Stimulated activated CD4-positive, alpha-beta T cell treated with anti-CD3 and anti-CD28 coated beads, TNF-alpha, amount 100 ng/mL, for 4 hours (primary cell): Measurements from ENCODE around the gene DSC3.

Experiments used
- DNase-seq, 3 experiments: peaks; one replicate each; pipeline ENCODE4 v3.0.0-alpha.2; 2020; ENCODE audit warnings: low read depth in 3 of 3

Gene DSC3

DNA sequence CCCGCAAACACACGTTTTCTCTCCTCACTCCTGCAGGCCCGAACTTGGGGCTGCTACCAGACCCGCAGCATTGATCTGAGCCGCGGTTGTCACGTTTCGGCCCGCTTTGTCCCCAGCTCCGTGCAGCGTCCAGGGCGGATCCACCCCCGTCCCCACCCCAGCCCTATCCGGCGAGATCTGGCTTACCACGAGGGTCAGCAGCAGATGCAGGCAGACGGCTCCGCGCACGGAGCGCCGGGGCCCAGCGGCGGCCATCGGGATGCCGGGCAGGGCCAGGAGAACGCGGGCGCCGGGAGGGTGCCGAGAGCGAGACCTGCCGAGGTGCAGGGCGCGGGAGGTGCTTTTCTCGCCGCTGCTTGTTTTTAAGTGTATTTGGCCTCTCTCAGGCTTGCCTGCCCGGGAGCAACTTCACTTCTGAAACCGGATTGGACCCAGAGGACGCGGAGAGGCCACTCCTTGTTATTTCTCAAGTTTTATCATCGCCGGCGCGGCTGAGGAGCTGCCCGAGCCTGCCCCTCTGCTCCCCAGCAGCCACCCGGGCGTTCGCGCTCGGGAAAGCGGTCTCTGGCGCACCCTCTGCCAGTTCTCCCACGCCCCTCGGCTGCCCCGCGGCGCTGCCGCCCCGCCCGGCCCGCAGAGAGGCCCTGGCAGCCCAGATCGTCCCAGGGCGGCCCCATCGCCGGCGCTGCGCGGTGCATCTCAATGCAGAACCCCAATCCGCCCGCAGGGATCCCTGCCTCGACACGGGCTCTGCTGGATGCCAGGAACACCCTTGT is at the start of gene DSC3:
Gene DSC3 (minus strand): TSS at position 337 of the 776 bp plus-strand sequence. CDS start 82 bp downstream, at position 255.
- DNase-seq, result no peak

DNA sequence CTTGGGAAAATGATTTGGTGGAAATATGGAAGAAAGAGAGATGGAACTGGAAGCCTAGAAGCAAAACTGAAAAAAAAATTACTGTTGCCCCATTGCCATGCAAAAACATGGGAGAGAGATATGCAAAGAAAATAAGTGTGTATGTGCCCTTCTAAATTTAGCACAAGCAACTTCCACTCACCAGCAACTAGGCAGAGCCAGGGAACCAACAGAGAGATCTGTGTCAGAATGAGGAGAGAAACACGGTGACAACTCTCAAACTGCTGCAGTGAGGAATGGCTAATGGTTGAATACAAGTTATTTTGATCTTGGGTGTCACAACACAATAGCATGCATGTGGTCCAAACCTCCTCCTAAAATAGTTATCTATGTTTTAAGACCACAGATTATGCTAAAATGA is 48.8 kb upstream of the DSC3 start:
- no peak for DNase-seq

DNA sequence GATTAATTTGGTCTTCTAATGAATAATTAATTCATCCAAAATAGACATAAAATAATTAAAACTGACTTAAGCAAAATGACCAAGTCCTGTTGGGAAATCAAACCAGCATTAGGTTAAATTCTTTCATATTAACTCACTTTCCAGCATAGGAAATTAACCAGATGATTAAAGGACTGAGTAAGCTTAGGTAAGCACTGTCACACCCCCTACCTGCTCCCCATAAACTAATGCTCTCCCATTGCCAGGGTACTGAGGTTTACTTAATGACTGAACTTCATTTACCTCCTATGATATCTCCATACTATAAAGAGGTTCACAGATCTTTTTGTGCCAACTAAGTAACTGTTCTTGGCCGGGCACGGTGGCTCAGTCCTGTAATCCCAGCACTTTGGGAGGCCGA is 46.0 kb upstream of the DSC3 start:
- DNase-seq, result no peak

DNA sequence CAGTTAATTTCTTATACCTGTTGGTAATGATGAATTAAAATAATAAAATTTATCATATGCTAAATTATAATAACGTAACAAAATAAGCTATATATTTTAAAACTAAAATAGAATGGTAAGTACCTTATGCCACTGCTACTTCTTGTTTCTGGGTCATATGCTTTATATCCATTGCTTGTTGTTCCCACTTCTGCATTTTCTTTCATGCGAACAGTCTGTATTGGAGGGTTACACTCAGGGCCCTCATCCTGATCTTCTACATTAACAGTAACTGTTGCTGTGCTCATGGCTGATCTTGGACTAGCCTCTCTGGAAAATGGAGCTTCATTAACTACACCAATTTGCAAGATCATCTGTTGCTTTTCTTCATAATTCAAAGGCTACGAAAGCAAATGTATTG is 37.4 kb upstream of the DSC3 start:
- no peak for DNase-seq

DNA sequence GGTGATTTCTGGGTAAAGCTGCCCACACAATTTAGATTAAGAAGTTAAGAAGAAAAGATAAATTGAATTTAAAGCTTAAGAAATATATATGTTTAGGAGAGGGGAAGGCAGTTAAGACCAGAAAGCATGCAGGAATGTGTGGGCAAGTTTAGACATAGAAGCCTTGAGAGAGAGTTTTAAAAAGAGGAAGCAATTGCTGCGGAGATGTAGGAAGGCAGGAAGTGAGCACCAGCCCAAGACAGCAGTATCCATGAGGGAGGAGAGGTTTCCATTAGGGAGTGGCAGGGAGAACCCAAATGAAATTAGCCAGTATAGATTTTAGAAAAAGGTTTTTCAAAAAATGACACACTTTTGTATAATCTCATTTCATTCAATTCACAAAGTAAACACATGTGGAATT is 35.3 kb upstream of the DSC3 start:
- DNase-seq, result no peak

DNA sequence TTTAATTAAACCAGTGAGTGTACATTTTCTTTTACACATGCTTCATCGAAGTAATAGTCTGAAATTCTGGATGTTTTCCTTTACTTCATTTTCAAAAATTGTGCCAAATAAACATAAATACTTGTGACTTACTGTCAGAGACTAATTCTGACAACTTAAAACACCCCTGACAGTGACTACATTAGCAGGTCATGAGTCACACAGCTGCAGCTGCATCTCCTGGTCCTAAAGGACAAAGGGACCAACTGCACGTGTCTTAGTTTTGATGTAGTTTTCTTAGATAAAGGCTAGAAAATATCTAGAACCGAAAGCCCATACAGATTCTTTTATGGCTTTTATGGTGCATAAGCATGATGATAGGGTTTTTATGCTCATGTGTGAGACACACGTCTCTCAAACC is 29.6 kb upstream of the DSC3 start:
- no peak for DNase-seq

DNA sequence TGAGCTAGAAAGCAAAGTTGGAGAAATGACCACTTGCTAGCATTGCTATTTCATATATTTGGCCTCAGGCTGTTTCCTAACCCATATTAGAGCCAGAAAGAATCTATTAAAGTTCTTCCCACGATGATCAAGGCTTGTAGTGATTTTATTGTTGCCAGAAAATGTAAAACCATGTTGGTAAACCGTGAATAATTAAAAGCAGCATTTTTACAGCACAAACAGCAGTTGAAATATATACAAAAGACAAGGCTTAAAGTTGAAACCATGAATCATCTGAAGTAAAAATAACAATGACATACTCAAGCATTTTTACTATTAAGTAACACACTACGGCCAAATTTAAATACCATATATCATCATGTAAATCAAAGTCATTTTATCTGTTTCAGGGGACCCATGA is 27.7 kb upstream of the DSC3 start:
- no peak for DNase-seq

DNA sequence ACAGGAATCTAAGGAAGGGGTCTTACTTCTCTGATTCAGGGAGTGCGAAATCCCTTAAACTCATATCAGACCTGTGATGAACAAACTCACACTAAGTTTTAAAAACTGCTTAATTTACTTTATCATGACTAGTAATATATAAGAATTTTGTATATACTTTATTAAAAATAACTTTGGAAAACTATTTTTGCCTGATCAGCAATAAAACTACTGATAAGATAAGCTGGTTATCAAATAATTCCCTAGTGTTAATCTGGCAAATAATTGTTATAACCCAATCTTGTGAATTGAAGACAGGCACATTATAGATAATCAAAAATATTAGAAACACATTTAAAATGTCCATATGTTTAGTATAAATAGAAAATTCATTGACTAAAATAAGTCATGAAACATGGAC is 23.7 kb upstream of the DSC3 start:
- no peak for DNase-seq

DNA sequence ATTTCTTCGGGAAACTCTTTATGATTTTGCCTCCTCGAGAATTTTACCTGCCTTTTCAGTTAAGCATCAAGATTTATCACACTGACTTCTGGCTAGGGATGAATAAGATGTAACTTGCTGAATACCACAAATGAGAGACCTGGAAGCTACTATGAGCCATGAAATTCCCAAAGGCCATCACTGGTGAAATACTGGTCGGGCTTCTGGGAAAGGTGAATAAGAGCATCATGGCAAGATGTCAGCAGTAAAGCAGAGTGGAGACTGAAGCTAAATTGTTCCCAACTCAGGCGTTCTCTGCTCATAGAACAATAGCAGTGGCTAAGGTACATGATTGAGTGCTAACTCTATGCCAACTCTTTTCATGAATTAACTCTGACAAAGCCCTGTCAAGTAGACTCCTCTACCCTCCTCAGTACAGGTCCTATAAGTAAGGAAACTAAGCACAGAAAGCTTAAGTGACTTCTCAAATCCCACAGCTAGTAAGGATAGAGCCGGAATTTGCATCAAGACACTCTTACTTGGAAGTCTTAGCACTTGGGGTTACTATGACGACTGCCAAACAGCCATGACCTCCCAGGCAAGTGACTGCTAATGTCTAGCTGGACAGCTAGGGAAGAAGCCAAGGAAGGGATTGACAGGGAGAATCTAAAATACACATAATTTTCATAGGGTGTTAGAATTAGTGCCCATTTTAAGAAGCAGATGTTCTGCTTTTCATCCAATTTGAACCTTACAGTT is 22.7 kb upstream of the DSC3 start:
- DNase-seq, result no peak

DNA sequence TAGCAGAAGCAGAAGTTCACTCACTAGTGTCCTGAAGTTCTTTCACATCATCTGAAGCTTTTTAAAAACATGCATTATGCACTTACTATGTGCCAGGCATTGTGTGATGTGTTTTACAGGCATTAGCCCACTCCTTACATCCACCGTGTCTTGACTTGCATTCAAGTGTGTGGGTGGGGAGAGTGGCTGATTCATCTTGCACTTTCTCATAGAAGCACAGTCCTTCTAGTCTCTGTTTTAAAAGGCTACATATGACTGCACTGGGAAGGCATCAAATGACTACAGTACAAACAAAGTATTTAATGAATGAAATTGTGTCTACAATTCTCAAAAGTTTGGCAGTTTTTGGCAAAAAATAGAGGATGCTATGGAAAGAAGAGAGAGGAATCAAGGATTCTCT is 21.6 kb upstream of the DSC3 start:
- no peak for DNase-seq

DNA sequence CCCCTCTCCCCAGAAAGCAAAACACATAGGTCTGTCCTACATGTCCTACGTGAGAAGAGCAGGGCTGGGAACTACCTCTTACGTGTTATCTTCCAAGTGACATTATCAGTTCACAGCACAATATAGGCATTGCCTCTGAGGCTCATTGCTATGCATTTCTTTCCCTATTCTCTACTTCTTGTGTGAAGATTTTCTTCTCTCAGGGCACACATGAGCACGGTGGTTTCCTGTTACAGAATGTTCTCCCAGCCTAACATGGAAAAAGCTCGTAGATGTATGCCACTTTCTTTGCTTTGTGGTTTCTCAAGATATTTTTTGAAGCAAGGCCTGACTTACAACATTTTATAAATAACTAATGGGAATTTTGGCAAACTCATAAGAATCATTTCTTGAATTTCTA is 19.4 kb upstream of the DSC3 start:
- no peak for DNase-seq

DNA sequence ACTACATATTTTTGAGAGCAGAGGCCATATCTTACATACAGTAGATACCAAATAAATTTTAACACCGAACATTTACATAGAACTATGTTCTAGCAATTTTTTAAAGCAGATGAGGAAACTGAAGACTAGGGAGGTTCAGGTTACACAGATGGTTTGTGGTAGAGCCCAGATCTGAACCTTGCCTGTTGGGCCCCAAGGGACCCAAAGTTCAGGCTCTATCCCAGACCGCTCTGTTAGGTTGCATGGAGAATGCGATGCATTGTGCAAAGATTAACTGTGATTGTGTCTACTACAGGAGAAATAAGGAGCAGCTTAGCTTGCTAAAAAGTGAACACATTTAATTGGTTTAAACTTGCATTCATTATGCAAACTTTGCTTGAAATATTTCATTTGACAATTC is 16.4 kb upstream of the DSC3 start:
- DNase-seq, result no peak

DNA sequence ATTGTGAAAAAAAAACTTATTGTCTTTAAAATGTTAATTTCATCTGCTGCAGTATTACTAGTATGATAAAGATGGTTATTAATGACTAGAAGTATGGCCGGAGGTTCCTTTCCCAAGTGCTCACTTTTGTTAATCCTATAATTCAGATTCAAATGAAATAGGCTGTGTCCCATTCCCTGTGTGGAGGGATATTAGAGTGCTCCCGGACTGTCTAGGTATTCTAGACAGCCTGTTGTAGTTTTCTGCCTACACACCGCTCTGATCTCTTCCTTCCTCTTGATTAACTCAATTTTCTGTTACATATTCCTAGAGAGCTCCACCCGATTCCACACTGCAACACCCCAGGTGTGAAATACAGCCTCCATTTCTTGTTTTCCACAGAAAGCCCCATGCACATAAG is 15.4 kb upstream of the DSC3 start:
- DNase-seq, result no peak

DNA sequence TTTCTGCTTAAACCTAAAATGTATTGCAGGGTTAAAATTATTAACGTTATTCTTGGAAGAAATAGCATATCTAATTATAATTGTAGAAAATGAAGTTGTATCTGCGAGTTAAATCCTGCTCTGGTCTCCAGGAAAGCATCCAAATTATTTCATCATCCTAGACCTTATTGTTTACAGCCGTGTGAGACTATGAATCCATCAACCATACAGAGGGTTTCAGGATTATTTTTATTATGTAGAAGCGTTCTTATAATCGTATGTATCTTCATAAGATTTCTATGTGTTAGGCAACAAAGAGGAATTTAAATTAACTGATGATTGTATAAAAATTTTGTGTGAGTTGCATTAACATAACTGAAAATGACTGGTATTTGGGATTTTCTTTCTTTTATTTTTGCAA is 14.5 kb upstream of the DSC3 start:
- DNase-seq, result no peak

DNA sequence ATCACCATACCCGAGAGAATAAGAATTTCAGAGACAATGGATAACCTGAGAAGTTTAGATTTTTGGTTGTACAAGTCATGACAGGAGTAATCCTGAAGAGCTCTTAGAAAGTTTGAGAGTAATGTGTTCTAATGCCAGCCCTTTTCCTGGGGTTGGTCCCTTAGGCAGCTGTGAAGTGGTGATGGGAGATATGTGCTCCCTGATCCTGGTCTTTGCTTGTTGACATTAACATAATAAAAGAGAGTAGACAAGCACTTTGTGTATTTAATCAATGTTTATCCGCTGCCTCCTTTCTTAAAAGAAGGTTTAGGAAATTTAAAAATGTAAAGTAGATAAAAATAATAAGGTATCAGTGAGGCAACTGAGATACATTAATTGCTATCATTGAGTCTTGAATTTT is 13.8 kb upstream of the DSC3 start:
- DNase-seq, result no peak

DNA sequence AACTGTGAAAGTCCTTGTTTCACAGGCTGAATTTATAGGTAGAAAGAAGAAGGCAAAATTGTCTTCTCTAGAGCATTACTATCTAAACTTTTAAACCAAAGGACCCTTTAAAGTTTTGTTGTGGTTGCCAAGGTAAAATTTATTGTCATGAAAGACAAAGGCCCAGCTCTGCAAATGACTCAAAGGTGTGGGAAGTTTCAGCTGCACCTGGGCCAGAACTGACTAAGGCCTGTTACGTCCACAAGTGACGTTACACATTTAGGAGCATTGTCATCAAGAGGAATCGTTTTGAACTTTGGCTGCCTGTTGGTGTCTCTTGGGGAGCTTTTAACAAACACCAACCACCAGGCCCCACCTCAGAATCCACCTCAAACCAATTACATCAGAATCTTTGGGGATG is 8.1 kb upstream of the DSC3 start:
- no peak for DNase-seq

DNA sequence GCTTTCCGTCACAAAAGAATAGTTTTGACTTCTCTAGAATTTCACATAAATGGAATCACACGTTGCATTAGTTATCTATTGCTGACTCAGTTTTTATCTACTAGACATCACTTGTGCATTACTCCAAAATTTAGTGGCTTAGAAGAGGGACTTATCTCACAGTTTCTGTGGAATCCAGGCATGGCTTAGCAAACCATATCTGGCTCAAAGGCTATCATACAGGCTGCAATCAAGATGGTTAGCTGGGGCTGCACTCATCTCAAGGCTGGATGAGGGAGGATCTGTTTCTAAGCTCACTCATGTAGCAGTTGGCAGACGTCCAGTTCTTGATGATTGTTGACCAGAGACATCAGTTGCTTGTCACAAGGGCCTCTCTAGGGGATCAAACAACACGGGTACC is 6.6 kb upstream of the DSC3 start:
- DNase-seq, result no peak

DNA sequence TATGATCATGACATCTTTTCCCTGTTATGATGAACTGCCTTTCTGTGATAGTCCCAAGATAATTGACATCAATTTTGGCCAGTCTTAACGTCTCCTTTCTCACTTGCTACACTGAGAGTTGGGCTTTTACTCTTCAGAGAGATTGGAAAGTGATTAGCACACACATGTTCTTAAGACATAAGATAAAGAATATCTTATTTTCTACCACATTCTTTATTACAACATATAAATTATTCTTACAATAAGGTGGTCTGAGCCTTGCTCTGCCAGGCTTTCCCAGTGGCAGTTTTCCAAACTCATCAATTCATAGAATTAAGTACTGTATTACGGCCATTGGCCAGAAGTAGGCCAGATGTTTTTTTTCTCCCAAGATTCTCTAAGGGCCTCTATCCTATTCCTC is 5.7 kb upstream of the DSC3 start:
- no peak for DNase-seq

DNA sequence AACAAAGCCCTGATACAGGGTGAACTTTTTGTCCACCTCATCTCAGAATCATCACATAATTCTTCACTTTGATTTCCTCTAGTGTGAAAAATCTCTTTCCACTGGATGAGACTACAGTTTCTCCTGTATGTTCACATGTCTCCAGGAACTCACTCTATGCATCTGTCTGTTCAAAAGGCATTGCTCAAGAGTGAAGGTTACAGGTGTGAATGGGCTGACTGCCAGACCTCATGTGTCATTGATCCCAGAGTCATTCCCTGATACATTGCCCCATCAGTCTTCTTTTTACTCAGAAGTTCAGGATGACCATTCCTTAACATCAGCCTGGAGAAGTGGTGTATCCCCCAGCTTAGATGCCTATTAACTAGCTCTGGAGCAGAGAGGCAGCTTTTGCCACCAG is 4.4 kb upstream of the DSC3 start:
- DNase-seq, result no peak

DNA sequence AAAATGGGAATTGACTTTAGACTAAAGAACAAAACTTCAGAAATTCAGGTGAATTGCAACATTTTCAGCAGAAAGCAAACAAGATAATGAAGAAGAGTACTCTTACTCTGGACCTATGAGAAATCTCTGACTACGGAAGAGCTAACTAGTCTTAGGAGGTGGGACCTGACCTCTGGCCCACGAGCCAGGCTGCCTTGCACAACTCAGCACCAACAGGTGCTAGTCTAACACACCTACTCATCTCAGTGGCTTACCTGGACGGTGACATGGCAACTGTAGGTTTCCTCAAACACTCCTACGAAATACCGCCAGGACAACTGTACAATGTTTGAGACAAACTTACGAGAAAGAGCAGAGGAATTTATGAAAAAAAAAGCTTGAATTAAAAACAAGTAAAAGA is 3.1 kb upstream of the DSC3 start:
- no peak for DNase-seq

DNA sequence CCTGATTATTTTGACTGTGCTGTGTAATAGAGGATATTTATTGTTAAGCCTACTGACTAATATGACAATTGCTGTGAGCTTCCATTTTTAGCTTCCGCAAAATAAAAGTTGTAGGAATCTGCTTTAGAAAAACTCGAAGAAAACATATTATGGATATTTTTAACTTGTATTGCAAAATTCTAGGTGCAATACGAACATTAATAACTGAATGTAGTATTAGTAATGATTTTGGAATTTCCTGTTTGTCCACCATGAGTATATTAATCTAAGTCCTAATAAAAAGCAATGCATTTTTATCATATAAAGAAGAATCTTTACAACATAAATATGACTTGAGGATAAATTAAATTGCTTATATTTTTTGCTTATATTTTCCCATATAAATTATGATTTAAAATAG is 2.4 kb upstream of the DSC3 start:
- no peak for DNase-seq

DNA sequence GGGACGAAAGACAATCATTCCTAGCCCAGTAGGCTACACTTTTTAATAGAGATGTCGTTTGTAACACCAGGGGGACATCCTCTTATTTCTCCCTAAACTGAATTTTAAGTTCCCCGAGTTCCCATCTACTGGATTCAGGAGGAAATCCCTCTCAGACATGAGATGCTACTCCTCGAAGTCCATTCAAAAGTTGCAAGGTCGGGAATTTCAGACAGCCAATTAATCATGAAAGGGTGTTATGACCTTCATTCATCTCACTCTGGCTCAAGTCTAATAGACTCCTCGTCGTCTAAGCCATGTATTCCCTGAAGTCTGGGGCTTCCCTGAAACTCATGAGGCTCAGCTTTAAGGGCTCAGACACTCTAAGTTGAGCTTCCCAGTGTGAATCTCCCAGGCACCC is 1.2 kb upstream of the DSC3 start:
- DNase-seq, result no peak

DNA sequence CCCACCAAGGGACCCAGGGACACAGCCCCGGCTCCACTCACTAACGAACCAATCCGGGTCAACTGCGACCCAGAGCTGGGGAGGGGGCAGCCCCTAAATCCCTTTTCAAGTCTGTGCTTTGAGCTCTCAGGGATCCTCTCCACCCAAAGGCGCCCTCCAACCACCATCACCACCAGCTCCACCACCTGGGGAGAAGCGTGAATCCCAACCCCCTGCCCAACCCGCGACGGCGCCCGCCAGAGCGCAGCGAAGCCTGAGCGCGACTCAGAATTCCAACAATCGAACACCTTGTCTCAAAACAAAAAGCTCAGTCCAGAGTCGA is 497 bp downstream of the DSC3 start:
- no peak for DNase-seq
